ENCODE data around the gene SRSF3.

The SRSF3 gene

DNA sequence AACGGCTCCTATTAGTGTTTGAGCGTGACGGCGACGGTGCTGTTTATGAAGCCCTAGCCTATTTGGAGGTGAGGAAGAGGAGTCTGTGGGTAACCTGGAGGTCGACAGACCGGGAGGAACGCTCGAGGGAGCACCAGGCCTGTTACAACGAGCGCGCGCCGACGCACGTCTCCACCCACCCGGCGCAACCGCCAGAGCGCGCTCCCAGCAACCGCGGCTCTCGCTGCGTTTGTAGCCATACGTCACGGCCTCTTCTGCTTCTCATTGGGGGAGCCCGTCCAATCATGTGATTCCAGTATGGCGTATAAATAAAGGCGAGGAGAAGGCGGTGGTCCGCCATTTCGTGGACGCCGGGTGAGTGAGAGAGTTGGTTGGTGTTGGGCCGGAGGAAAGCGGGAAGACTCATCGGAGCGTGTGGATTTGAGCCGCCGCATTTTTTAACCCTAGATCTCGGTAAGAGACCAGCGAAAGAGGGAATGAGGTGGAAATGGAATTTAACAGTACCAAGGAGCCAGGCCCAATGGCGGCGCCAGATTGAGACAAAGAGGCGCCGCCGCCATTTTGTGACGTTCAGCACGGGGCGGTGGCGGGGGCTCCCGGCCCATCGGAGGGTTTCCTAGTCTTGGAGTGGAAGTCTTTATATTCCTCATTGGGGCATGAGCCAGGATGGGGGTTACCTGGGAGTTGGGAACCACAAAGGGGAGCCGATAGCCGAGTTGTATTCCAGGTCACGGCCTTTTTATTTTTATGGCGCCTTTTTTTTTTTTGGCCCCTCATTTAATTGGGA is at the start of gene SRSF3:
SRSF3 (plus strand) TSS at position 334 of the 787 bp plus-strand sequence. CDS start 2,401 bp downstream, outside the sequence.
- FAIRE-seq (peak; percentile 97), DNase-seq (ENCODE audit: extremely low spot score, insufficient read length, low read depth) (peak; percentile 76)

DNA sequence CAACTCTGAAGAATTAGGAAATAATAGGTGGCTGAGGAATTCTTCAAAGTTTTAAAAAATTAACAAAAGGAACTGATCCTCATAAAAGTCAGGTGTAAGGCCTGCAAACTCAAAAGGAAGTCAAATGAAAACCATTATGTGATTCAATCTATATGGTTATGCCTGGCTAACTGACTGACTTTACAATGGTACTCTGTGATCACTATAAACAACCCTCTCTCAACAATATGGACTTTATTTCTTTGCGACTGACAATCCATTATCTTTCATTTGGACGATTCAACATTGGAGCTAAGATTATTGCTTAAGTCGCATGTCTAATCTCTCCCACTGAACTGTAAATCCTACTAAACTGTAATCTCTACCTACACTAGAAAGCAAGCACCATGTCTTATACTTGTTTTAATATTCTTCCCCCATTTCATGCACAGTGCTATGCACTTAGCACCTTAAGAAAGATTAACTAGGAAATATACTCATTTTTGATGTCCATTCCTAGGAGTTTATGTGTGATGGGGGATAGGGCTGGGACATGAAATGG is 48.3 kb upstream of the SRSF3 start:
- FAIRE-seq: no peak
- DNase-seq (ENCODE audit: extremely low spot score, insufficient read length, low read depth): no peak

DNA sequence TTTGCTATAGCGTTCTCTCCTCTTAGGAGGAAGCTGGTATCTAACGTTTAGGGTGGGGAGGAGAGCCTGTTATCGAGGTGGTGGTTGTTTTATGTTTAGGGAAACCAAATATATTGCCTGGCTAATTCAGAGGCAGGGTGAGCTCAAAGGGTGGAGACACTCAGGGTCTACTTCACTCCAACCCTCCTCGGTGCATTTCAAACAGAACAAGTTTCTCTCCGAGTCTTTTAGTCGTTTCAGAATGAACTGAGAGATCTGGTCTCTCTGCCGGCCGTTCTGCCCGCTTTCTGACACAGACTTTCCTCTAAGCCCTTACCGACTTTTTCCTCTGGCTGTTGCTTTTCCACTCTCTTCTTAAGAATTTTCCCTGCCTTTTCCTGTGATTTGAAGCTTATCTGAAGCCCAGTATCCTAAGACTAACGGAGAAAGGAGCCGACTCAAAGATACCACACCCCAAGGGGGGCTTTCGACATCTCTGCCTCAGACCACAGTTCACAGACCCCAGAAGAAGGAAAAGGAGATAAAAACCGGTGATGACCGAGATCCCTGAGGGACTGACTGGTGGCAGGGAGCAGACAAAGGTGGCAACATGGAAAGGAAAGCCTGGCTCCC is 47.7 kb upstream of the SRSF3 start:
- DNase-seq (ENCODE audit: extremely low spot score, insufficient read length, low read depth) (no peak), FAIRE-seq (no peak)

DNA sequence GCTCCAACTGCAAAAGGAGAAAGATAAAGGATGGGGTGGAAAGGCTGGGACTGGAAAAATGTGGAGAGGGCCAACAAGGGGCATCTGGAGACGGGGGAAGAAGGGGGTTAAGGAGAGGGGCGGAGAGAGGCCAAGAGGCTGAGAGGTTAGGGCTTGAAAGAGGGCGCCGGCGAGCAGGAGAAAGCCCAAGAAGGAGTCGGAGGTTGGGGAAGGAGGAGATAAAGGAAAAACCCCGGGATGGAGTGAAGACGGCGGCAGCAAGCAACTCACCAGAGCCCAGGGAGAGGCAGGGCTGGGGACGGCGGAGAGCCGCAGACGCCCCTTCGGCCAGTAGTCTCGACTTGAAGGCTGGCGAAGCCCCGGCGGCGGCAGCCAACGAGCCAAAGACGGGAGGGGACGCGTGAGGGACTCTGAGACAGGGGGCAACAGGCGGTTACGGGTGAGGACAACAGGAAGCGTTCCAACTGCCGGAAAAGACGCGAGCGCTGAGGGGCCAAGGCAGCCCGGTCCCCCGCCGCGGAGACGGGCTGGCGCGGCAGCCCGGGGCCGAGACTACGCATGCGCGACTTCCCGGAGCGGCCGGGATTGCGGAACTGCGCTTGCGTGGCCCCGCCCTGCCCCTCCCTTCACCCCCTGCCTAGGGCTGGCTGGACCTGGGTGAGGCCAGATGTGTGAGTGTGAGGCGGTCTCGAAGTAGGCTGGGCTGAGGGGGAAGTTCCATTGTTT is 47.1 kb upstream of the SRSF3 start, which contains the start of gene STK38:
STK38 (minus strand) TSS at position 560 of the 726 bp plus-strand sequence. CDS start 7,277 bp downstream, outside the sequence.
- FAIRE-seq: peak; percentile 88
- DNase-seq (ENCODE audit: extremely low spot score, insufficient read length, low read depth): peak; percentile 96

DNA sequence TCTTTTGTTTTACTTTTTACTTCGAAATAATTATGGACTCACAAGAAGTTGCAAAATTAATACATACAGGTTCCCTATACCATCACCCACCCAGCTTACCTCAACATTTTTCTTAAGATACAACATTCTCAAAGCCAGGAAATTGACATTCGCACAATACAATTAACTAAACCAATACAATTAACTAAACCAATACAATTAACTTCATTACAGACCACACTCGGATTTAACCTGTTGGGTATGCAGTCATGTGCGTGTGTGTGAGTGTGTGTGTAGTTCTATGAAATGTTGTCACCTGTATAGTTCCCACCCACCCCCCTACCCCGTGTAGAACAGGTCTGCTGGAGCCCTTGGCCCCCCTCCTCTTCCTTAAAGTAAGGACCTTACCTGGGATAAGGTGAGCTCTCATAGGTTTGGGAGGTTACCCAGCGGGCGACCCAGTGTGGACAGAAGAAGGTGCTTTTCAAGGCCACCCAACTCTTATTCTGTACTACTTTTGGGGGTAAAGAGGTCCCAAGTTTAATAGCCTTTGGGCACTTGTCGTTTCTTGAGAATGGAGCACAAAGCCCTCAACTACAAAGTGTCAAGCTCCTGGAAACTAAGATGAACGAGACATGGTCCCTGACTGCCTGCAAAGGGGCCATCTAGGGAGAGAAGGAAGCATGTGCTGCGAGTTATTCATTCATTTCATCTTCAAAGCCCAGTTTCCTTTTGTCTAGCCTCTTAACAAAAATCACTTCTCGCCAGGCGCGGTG is 46.3 kb upstream of the SRSF3 start:
- no peak for DNase-seq (ENCODE audit: extremely low spot score, insufficient read length, low read depth)
- no peak for FAIRE-seq

DNA sequence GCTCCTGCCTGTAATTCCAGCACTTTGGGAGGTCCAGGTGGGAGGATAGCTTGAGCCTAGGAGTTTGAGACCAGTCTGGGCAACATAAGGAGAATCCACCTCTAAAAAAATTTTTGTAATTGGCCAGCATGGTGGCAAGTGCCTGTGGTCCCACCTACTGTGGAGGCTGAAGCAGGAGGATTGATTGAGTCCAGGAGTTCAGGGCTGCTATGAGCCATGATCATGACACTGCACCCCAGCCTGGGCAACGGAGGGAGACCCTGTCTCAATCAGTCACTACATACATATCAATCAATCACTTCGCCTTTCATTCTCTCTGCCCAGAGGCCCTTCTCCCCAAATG is 45.8 kb upstream of the SRSF3 start:
- FAIRE-seq: no peak
- no peak for DNase-seq (ENCODE audit: extremely low spot score, insufficient read length, low read depth)

DNA sequence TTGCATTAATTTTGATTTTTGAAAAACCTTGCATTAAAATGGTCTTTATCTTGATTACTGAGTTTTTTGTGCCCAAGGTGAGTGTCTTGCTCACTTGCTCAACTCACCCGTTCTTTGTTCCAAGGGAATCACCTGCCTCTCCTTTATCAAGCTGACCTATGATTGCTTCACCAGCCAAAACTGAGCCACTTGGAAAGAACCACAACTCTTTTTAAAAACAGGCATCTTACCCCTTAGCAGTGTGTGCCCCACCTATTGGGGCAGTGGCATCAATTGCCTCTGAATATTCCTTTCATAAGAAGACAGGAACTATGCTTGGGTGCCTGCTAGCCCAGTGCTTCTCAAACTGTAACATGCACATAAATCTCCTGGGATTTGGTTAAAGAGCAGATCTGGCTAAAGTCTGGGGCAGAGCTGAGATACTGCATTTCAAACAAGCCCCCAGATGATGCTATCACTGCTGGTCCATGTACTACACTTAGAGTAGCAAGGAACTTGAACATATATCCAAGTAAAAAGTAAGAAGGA is 43.6 kb upstream of the SRSF3 start:
- no peak for FAIRE-seq
- DNase-seq (ENCODE audit: extremely low spot score, insufficient read length, low read depth): no peak

DNA sequence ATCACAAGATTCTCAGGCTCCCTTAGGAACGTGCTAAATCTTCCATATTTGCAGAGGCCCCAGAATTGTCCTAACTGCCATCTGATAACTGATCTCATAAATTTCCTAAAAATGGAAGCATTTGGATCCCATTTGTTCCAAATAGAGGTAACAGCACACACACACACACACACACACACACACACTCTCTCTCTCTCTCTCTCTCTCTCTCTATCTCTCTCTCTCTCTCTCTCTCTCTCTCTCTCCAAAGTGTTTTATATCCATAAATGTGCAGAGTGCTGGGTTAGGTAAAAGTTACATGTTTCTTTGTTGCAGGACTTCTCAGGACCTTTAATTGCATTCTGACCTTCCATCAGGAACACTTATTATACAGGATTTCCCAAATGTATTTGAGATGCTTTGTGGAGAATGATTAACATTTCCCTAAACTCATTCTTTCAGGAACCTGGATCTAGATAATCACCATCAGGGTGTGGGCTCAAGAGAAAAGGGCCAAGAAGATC is 38.4 kb upstream of the SRSF3 start:
- DNase-seq (ENCODE audit: extremely low spot score, insufficient read length, low read depth) (no peak), FAIRE-seq (no peak)

DNA sequence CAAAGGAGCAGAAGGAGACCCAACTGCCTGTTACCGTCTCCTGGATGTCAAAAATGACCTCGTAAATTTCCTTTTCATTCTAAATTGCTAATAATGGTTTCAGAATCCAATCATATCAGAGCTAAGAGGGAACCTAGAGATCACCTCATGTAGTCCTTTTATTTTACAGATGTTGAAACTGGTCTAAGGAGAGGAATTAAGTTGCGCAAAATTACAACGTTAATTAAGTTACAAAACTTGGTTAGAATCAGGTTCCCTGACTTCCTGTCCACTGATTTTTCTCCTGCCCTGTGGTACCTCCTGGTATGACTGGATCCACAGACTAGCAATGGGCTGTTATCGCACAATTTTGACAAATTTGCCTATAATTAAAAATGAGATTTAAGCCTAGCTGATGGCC is 37.9 kb upstream of the SRSF3 start:
- no peak for FAIRE-seq

DNA sequence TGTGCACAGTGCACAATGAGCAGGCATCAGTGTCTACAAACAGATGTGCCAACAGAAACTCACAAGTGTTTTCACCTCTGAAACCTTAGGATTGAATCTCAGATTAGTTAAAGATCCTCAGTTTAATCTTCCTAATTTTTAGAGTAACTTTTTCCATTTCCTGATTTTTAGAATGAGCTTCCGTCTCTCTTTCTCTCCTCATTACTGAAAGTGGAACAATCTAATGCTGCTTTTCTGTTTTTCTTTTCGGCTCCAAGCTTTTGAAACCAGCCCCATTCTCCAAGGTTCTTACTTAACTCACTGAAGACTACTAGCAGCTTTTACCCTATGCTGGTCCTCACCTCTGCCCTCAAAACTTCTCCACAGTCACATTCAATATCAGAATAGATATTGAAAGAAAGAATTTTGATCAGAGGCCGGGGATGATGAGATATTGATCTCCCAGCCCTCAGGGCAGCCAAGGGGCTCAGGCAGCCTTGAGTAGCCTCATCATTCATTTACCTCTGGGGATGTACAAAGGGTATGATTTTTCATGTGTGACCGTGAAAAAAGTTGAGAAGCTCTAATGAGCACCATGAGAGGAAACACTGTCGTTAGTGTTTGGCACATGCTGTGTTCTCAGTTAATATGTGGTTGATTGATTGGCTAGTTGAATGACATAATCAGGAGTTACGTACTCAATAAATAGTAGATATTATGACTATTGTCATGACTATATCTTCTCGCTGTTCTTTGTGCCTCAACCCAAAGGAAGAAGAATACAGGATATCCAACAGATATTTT is 35.0 kb upstream of the SRSF3 start:
- DNase-seq (ENCODE audit: extremely low spot score, insufficient read length, low read depth) (no peak), FAIRE-seq (peak; percentile 54)

More for the DNA sequence above, 37.9 kb upstream of the SRSF3 start:
- DNase-seq (ENCODE audit: extremely low spot score, insufficient read length, low read depth): no peak

DNA sequence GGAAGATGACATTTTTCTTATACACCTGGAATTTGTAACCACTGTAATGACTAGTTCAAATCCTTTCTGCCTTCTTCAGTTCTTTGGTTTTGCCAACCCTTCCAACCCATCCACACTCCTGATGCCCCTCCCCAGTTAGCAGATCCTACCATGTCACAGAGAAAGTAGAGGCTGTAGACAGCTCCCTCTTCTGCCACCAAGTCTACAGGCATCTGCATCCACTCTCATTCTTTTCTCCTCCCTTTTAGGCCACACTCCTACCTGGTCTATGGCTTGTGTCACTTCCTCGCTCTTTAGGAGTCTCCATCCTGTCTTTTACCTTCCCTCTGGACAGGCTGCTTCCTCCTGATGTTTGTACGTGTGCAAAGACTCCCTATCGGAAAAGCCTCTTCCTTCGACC is 33.3 kb upstream of the SRSF3 start:
- DNase-seq (ENCODE audit: extremely low spot score, insufficient read length, low read depth) (no peak), FAIRE-seq (no peak)

DNA sequence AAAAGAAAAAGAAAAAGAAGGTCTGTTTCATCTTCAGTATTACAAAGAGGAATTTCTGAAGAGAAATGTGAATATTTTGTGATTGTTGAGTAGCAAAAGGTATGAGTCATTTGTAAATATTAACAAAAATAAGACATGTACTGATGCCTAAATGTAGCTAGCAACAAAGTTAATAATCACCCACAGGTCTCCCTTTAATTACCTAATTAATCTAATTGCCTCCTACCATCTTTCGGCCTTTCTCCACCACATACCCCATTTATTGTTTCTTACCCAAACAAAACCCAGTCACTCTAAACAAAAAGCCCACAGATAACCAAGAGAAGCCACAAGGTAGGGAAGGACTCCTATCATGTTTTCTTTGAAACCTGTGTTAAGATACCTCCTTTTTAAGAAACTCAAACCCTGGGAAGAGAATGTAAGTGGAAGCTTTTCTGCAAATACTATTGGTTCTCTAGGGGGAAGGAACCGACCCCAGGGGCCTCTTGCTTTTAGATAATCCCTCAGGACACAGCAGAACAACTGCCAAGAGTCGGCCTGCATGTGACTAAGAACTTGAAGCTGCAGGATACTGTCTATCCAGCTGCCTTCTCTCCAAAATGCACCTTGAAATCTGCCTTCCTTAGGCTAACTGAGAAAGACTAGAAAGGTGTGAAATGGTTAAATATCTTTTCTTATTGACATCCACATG is 30.8 kb upstream of the SRSF3 start:
- no peak for DNase-seq (ENCODE audit: extremely low spot score, insufficient read length, low read depth)
- FAIRE-seq: no peak

DNA sequence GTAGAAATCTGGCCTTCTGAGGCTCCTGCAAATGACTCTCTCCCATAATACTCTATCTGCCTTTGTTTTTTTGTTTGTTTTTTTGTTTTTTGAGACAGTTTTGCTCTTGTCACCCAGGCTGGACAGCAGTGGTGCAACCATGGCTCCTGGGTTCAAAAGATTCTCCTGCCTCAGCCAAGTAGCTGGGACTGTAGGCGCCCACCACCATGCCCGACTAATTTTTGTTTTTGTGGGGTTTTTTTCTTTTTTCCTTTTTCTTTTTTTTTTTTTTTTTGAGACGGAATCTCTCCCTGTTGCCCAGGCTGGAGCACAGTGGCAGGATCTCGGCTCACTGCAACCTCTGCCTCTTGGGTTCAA is 30.3 kb upstream of the SRSF3 start:
- no peak for DNase-seq (ENCODE audit: extremely low spot score, insufficient read length, low read depth)
- no peak for FAIRE-seq

DNA sequence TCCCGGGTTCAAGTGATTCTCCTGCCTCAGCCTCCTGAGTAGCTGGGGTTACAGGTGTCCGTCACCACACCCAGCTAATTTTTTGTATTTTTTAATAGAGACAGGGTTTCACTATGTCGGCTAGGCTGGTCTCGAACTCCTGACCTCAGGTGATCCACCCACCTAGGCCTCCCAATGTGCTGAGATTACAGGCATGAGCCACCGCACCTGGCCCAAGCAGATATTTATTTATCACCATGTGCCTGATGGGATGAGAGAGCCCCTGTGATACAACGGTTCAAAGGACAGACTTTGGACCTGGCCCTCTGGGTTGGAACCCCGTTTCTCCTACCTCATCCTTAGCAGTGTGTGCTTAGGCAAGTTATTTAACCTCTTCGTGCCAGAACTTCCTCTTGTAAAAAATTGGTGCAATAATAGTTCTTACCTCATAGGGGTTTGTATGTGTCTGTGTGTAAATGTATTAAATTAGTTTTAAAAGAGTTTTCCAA is 27.7 kb upstream of the SRSF3 start:
- no peak for DNase-seq (ENCODE audit: extremely low spot score, insufficient read length, low read depth)
- FAIRE-seq: no peak

DNA sequence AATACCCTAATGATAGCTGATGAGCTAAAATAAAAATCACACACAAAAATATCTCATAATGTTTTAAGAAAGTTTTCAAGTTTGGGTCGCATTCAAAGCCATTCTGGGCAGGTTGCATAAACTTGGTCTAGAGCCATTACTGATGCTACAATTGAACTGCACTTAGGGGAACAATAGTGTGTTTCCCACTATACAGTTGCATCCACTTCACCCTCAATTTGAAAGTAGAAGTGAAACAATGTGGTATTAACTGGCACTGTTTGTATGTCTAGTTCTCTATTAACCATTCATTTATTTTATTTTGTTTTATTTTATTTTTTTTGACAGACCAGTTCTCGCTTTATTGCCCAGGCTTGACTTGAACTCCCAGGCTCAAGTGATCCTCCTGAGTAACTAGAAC is 23.9 kb upstream of the SRSF3 start:
- FAIRE-seq (no peak), DNase-seq (ENCODE audit: extremely low spot score, insufficient read length, low read depth) (no peak)

DNA sequence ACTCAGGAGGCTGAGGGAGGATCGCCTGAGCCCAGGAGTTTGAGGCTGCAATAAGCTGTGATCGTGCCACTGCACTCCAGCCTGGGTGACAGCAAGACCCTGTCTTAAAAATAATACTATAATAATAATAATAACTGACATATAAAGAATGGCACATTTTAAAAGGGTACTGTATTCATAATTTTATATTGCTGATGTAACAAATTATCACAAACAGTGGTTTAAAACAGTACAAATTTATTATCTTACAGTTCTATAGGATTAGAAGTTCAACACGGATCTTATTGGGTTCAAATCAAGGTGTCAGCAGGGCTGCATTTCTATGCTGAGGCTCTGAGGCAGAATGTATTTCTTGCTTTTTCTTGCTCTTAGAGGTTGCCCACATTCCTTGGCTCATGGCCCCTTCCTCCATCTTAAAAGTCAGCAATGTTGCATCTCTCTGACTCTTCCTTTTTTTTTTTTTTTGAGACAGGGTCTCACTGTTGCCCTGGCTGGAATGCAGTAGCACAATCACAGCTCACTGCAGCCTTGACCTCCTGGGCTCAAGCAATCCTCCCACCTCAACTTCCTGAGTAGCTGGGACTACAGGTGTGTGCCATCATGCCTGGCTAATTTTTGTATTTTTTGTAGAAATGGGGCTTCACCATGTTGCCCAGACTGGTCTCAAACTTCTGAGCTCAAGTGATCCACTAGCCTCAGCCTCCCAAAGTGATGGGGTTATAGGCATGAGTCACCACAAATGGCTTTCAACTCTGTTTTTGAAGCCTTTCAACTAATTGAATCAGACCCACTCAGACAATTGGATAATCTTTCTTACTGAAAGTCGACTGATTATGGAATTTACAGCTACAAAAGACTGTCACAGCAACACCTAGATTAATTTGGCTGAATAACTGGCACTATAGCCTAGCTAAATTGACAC is 22.8 kb upstream of the SRSF3 start:
- DNase-seq (ENCODE audit: extremely low spot score, insufficient read length, low read depth) (no peak), FAIRE-seq (no peak)
